ENCODE data around the gene PACS2.

The PACS2 gene

GRCh38 chr14:105390849-105391500, 76.4 kb downstream of the PACS2 start:
- no peaks in the 10 kb centered on the region for H3K9me3 ChIP-seq (ENCODE audit: low read length)
- H3K4me1 ChIP-seq (ENCODE audit: insufficient read depth, low read length): no peaks in the 10 kb centered on the region
- H3K27me3 ChIP-seq (ENCODE audit: insufficient read depth, low read length): no peaks in the 10 kb centered on the region
- peaks cover 12% of the 10 kb centered on the region for H3K36me3 ChIP-seq (ENCODE audit: insufficient read depth, low read length)
- no peak overlapping the region for H3K4me3 ChIP-seq (ENCODE audit: low read length)
- no peak overlapping the region for H2AFZ ChIP-seq (ENCODE audit: low read depth, low read length)

DNA sequence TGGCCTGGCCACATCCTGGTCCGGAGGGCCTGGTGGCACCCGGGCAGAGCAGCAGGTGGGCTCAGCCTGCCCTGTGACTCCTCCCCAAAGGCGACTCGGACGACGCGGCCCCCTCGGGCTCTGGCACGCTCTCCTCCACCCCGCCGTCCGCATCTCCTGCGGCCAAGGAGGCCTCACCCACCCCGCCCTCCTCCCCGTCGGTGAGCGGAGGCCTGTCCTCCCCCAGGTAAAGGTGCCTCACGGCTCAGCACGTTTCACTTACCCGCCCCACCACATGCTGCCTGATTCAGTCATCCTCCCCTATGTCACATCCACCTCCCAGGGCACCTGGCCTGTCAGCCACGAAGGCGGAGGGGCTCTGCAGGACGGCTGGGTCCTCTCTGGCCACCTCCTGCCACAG, 77.0 kb downstream of the PACS2 start:
- Histone ChIP-seq H3K4me3 (ENCODE audit: low read length) (no peak overlapping the region), H2AFZ (ENCODE audit: low read depth, low read length) (no peak overlapping the region), H3K36me3 (ENCODE audit: insufficient read depth, low read length) (peaks cover 11% of the 10 kb centered on the region), H3K9me3 (ENCODE audit: low read length) (no peaks in the 10 kb centered on the region), H3K4me1 (ENCODE audit: insufficient read depth, low read length) (no peaks in the 10 kb centered on the region), H3K27me3 (ENCODE audit: insufficient read depth, low read length) (no peaks in the 10 kb centered on the region)

DNA sequence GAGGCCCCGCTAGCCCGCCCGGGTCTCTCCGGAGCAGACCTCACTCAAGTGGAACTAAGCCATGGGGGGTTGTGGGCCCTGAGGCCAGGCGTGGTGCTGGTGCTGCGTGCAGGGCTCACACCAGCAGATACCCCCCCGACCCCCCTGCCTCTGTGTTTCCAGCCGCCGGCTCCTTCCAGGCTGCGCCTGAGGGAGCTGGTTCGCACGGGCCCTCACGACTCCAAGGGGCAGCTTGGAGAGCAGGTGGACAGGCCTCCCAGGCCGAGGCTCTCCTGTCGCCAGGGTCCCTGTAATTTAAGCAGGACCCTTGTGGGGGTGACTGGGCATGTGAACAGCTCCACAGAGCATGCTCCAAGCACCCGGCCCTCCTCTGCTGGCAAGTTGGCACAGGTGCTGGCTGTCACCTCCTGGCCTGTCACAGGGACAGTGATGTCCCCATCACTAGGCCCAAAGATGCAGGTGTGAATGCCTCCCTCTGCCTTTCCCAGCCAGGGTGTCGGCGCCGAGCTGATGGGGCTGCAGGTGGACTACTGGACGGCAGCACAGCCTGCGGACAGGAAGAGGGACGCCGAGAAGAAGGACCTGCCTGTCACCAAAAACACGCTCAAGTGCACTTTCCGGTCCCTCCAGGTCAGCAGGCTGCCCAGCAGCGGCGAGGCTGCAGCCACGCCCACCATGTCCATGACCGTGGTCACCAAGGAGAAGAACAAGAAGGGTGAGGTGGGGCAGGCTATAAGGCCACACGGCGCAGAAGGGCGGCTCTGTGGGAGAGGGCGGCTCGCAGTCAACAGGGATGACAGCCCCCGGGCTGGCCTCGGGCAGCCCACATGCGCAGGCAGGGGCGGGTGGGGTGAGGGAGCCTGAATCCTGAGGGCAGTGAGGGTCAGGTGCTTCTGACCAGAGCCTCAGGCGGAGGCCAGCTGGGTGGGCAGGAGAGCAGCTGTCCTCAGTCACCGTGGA, 77.9 kb downstream of the PACS2 start:
- no peak overlapping the region for H2AFZ ChIP-seq (ENCODE audit: low read depth, low read length)
- no peak overlapping the region for H3K4me3 ChIP-seq (ENCODE audit: low read length)
- H3K27me3 ChIP-seq (ENCODE audit: insufficient read depth, low read length): no peaks in the 10 kb centered on the region
- peaks cover 5% of the 10 kb centered on the region for H3K36me3 ChIP-seq (ENCODE audit: insufficient read depth, low read length)
- H3K9me3 ChIP-seq (ENCODE audit: low read length): no peaks in the 10 kb centered on the region
- H3K4me1 ChIP-seq (ENCODE audit: insufficient read depth, low read length): no peaks in the 10 kb centered on the region

DNA sequence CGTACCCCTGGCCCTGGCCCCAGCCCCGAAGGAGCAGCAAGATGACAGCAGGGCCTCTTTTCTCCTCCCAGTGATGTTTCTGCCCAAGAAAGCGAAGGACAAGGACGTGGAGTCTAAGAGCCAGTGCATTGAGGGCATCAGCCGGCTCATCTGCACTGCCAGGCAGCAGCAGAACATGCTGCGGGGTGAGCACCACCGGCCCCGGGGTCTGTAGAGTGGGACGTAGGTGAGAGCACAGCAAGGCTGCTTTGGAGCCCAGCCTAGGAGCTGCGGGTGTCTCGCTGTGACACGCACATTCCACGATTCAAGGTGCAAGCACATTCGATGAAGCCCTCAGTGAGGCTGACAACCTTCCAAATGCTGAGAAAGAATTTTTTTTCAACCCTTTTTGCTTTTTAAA, 78.6 kb downstream of the PACS2 start:
- no peak overlapping the region for H3K4me3 ChIP-seq (ENCODE audit: low read length)
- H2AFZ ChIP-seq (ENCODE audit: low read depth, low read length): no peak overlapping the region
- no peaks in the 10 kb centered on the region for H3K9me3 ChIP-seq (ENCODE audit: low read length)
- peaks cover 4% of the 10 kb centered on the region for H3K4me1 ChIP-seq (ENCODE audit: insufficient read depth, low read length)
- no peaks in the 10 kb centered on the region for H3K27me3 ChIP-seq (ENCODE audit: insufficient read depth, low read length)
- H3K36me3 ChIP-seq (ENCODE audit: insufficient read depth, low read length): no peaks in the 10 kb centered on the region

GRCh38 chr14:105394714-105395537, 80.4 kb downstream of the PACS2 start:
- no peak overlapping the region for H2AFZ ChIP-seq (ENCODE audit: low read depth, low read length)
- no peaks in the 10 kb centered on the region for H3K27me3 ChIP-seq (ENCODE audit: insufficient read depth, low read length)
- peaks cover 6% of the 10 kb centered on the region for H3K36me3 ChIP-seq (ENCODE audit: insufficient read depth, low read length)
- H3K4me3 ChIP-seq (ENCODE audit: low read length): no peak overlapping the region
- H3K4me1 ChIP-seq (ENCODE audit: insufficient read depth, low read length): peaks cover 14% of the 10 kb centered on the region
- peaks cover 5% of the 10 kb centered on the region for H3K9me3 ChIP-seq (ENCODE audit: low read length)

- no peaks in the 10 kb centered on the region for H3K27me3 ChIP-seq (ENCODE audit: insufficient read depth, low read length)
- peaks cover 7% of the 10 kb centered on the region for H3K9me3 ChIP-seq (ENCODE audit: low read length)
- peaks cover 14% of the 10 kb centered on the region for H3K4me1 ChIP-seq (ENCODE audit: insufficient read depth, low read length)
- H2AFZ ChIP-seq (ENCODE audit: low read depth, low read length): no peak overlapping the region
- H3K36me3 ChIP-seq (ENCODE audit: insufficient read depth, low read length): peaks cover 12% of the 10 kb centered on the region
- H3K4me3 ChIP-seq (ENCODE audit: low read length): no peak overlapping the region
Measured at GRCh38 chr14:105395538-105395854, 80.9 kb downstream of the PACS2 start.

- peak overlapping the region; percentile 74 for H3K4me3 ChIP-seq (ENCODE audit: low read length)
Measured at GRCh38 chr14:105397350-105397931, 82.9 kb downstream of the PACS2 start.

GRCh38 chr14:105398044-105398725, 83.6 kb downstream of the PACS2 start, which contains the start of gene TEX22:
TSS of gene TEX22 (plus strand) at chr14:105398538. CDS start at chr14:105399341, 803 bp downstream.
- Histone ChIP-seq H3K9me3 (ENCODE audit: low read length) (peaks cover 10% of the 10 kb centered on the region), H2AFZ (ENCODE audit: low read depth, low read length) (peak within 1 kb of the TSS; percentile 66), H3K27me3 (ENCODE audit: insufficient read depth, low read length) (no peaks in the 10 kb centered on the region), H3K4me3 (ENCODE audit: low read length) (peak within 1 kb of the TSS; percentile 74), H3K4me1 (ENCODE audit: insufficient read depth, low read length) (peaks cover 14% of the 10 kb centered on the region), H3K36me3 (ENCODE audit: insufficient read depth, low read length) (peaks cover 17% of the 10 kb centered on the region)

More at GRCh38 chr14:105397350-105397931, 82.9 kb downstream of the PACS2 start:
- Histone ChIP-seq H3K4me1 (ENCODE audit: insufficient read depth, low read length) (peaks cover 14% of the 10 kb centered on the region), H3K36me3 (ENCODE audit: insufficient read depth, low read length) (peaks cover 17% of the 10 kb centered on the region), H2AFZ (ENCODE audit: low read depth, low read length) (no peak overlapping the region), H3K27me3 (ENCODE audit: insufficient read depth, low read length) (no peaks in the 10 kb centered on the region), H3K9me3 (ENCODE audit: low read length) (peaks cover 10% of the 10 kb centered on the region)

DNA sequence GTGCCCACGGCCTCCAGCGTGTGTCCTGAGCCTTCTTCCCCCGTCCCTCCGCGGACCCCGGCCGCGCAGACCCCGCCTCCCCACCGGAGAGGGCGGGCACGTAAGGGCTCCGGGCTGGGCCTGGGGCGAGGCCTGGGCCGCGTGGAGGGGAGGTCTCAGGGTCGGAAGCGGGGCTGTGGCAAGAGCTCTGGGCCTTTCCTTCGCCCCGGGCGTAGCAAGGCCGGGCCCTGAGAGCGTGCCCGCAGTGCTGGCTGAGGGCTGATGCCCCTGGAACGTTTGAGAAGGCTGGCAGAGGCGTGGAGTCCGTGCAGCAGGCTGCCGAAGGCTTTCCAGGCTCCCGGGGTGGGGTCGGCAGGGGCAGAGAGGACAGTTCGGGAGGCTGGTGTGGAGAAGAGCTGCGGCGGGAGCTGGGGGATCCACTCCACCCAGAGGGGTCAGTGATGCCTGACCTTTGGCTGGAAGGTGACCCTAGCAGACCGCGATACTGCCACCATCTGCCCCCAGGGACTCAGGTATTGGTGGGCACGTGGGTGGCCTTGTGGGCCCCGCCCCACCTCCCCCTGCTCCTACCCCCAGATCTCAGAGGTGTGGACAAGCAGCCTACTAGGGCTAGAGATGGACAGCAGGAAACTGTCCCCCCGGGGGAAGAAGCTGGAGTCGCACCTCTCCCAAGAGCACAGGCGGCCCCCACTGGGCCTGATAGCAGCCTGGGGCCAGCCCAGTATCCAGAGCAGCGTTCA, 84.3 kb downstream of the PACS2 start:
- peak overlapping the region; percentile 74 for H3K4me3 ChIP-seq (ENCODE audit: low read length)
- H3K4me1 ChIP-seq (ENCODE audit: insufficient read depth, low read length): peaks cover 14% of the 10 kb centered on the region
- H3K9me3 ChIP-seq (ENCODE audit: low read length): peaks cover 10% of the 10 kb centered on the region
- no peaks in the 10 kb centered on the region for H3K27me3 ChIP-seq (ENCODE audit: insufficient read depth, low read length)
- peak overlapping the region; percentile 66 for H2AFZ ChIP-seq (ENCODE audit: low read depth, low read length)
- peaks cover 17% of the 10 kb centered on the region for H3K36me3 ChIP-seq (ENCODE audit: insufficient read depth, low read length)

DNA sequence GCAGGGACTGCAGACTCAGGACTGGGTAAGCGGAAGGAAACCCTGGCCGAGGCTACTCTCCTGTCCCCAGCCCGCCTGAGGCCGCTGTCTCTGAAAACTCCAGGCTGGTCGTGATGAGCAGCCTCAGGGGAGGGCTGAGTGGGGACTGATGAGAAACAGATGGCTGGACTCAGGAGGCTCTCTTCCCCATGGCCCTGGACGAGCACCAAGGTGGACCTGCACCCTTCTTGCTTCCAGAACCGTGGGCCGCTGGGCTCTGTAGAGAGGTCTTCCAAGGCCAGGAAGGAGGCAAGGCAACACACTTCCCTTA, 84.9 kb downstream of the PACS2 start:
- Histone ChIP-seq H2AFZ (ENCODE audit: low read depth, low read length) (no peak overlapping the region), H3K4me1 (ENCODE audit: insufficient read depth, low read length) (peaks cover 14% of the 10 kb centered on the region), H3K9me3 (ENCODE audit: low read length) (peaks cover 10% of the 10 kb centered on the region), H3K4me3 (ENCODE audit: low read length) (peak overlapping the region; percentile 74), H3K27me3 (ENCODE audit: insufficient read depth, low read length) (no peaks in the 10 kb centered on the region), H3K36me3 (ENCODE audit: insufficient read depth, low read length) (peaks cover 17% of the 10 kb centered on the region)

DNA sequence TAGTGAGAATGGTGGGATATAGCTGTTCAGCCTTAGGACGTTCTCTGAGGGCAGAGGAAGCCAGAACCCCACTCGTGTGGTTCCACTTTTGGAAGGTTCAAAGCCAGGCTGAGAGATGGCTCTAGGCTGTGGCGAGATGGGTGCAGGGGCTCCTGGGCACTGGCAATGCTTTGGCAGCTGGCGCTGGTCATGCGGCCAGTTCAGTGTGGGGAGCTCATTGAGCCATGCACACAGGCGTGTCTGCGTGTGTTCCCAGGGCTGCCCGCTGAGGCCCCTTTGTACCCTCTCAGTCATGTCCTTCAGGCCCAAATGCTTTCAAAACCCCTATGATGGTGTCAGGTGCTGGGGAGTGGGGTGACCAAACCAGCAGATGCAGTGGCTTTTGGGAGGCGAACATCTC, 85.5 kb downstream of the PACS2 start:
- Histone ChIP-seq H3K27me3 (ENCODE audit: insufficient read depth, low read length) (no peaks in the 10 kb centered on the region), H3K4me3 (ENCODE audit: low read length) (no peak overlapping the region), H3K4me1 (ENCODE audit: insufficient read depth, low read length) (peaks cover 14% of the 10 kb centered on the region), H3K36me3 (ENCODE audit: insufficient read depth, low read length) (peaks cover 17% of the 10 kb centered on the region), H3K9me3 (ENCODE audit: low read length) (peaks cover 10% of the 10 kb centered on the region), H2AFZ (ENCODE audit: low read depth, low read length) (no peak overlapping the region)

DNA sequence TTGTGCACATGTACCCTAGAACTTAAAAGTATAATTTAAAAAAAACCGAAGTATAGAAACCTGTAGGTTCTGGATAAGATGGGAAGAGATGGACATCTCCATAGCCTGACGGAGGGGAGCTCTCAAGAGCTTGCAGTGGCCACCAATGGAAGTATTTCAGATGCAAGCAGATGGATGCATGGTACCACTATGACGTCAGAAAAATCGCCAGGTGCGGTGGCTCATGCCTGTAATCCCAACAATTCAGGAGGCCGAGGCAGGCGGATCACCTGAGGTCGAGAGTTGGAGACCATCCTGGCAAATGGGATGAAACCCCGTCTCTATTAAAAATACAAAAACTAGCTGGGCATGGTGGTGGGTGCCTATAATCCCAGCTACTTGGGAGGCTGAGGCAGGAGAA, 87.2 kb downstream of the PACS2 start:
- peaks cover 17% of the 10 kb centered on the region for H3K36me3 ChIP-seq (ENCODE audit: insufficient read depth, low read length)
- H3K27me3 ChIP-seq (ENCODE audit: insufficient read depth, low read length): no peaks in the 10 kb centered on the region
- H3K4me3 ChIP-seq (ENCODE audit: low read length): no peak overlapping the region
- no peak overlapping the region for H2AFZ ChIP-seq (ENCODE audit: low read depth, low read length)
- peaks cover 14% of the 10 kb centered on the region for H3K4me1 ChIP-seq (ENCODE audit: insufficient read depth, low read length)
- H3K9me3 ChIP-seq (ENCODE audit: low read length): peaks cover 10% of the 10 kb centered on the region
